HEK293 (cell line): Measurements from ENCODE around the gene NKD2.

Experiments
- YY2 ChIP-seq: fragments of 450-650 bp; formaldehyde crosslinking; IDR thresholded peaks from 2 replicates; pipeline ENCODE4 v1.5.1; 2016; ENCODE audit warnings: missing biosample characterization, missing genetic modification characterization
- ZBTB48 ChIP-seq: fragments of 450-650 bp; formaldehyde crosslinking; IDR thresholded peaks from 2 replicates; pipeline ENCODE4 v1.5.1; 2016; ENCODE audit warnings: missing biosample characterization, missing genetic modification characterization
- ZIC2 ChIP-seq: fragments of 450-650 bp; formaldehyde crosslinking; IDR thresholded peaks from 2 replicates; pipeline ENCODE4 v1.5.1; 2016; ENCODE audit warnings: missing biosample characterization, missing genetic modification characterization
- ZNF157 ChIP-seq: fragments of 450-650 bp; formaldehyde crosslinking; IDR thresholded peaks from 2 replicates; pipeline ENCODE4 v1.5.1; 2016; ENCODE audit warnings: missing biosample characterization, missing genetic modification characterization
- ZNF747 ChIP-seq: fragments of 450-650 bp; formaldehyde crosslinking; IDR thresholded peaks from 2 replicates; pipeline ENCODE4 v1.5.1; 2016; ENCODE audit warnings: missing biosample characterization, missing genetic modification characterization
- TF ChIP-seq, protein P1 (sequence below): fragments of 450-650 bp; formaldehyde crosslinking; IDR thresholded peaks from 2 replicates; pipeline ENCODE4 v1.5.1; 2016; ENCODE audit warnings: missing biosample characterization, missing genetic modification characterization

DNA sequence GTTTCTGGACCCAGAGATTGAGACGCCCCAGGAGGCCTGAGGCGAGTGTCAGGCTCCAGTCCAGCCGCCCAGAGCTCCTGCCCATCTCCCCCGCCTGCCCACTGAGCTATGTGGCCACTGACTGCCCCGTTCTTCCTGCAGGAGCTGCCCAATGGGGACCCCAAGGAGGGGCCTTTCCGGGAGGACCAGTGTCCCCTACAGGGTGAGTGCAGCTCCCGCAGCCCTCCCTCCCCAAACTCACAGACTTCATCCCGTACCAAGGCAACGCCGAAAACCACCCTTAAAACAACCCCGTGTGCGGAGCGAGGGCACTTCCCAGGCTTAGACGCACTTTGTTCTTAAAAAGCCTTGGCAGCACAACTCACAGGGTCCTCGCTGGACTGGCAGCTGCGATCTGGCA is 23.4 kb downstream of the NKD2 start:
- TF ChIP-seq YY2 (tag by site-specific recombination), result no peak
- TF ChIP-seq ZNF157, result no peak
- no peak for TF ChIP-seq ZIC2 (tag by site-specific recombination)
- TF ChIP-seq, protein P1, sequence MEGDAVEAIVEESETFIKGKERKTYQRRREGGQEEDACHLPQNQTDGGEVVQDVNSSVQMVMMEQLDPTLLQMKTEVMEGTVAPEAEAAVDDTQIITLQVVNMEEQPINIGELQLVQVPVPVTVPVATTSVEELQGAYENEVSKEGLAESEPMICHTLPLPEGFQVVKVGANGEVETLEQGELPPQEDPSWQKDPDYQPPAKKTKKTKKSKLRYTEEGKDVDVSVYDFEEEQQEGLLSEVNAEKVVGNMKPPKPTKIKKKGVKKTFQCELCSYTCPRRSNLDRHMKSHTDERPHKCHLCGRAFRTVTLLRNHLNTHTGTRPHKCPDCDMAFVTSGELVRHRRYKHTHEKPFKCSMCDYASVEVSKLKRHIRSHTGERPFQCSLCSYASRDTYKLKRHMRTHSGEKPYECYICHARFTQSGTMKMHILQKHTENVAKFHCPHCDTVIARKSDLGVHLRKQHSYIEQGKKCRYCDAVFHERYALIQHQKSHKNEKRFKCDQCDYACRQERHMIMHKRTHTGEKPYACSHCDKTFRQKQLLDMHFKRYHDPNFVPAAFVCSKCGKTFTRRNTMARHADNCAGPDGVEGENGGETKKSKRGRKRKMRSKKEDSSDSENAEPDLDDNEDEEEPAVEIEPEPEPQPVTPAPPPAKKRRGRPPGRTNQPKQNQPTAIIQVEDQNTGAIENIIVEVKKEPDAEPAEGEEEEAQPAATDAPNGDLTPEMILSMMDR (tag by site-specific recombination), result no peak
- no peak for TF ChIP-seq ZBTB48 (tag by site-specific recombination)
- no peak for TF ChIP-seq ZNF747 (tag by site-specific recombination)
